Panc1 (cell line): ENCODE data around the gene SOX9.

Experiments
- POLR2AphosphoS5 ChIP-seq: IDR thresholded peaks from 2 replicates; pipeline ENCODE4 v1.6.1; 2012; ENCODE audit warnings: mild to moderate bottlenecking, low read depth, low read length, moderate library complexity
- SIN3A ChIP-seq: IDR thresholded peaks from 2 replicates; pipeline ENCODE4 v1.6.1; 2012; ENCODE audit warnings: low read depth, mild to moderate bottlenecking, low read length, moderate library complexity, borderline replicate concordance; ENCODE audit not compliant: insufficient read depth
- TF ChIP-seq, protein P1 (sequence below): fragments of 450-650 bp; IDR thresholded peaks from 2 replicates; pipeline ENCODE4 v1.5.1; 2017; ENCODE audit warnings: mild to moderate bottlenecking
- TF ChIP-seq, protein P2 (sequence below), 2 experiments: IDR thresholded peaks; 2 replicates each; pipeline ENCODE4 v1.6.1; 2011 to 2012; ENCODE audit warnings: low read depth in 2 of 2, control low read depth in 1 of 2, low read length in 1 of 2, mild to moderate bottlenecking in 1 of 2, moderate library complexity in 1 of 2; ENCODE audit not compliant: insufficient read depth in 1 of 2

DNA sequence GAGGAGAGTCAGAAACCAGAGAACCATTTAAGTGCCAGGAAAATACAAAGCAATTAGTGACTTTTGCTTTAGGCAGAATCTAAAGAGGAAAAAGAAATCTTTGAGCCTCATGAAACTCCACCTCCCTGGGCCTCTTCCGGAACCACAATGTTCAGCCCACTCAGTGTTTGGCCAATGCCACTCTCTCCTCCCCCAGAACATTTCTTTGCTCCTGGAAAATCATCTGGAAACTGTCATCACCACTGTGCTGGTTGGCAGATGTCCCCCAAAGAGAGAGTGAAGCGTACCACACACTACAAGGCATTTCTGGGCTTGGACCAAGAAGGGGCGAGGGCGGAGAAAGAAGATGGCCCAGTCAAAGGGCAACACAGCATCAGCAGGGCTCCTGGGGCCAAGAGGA lies 7.1 kb upstream of the SOX9 start:
- TF ChIP-seq, protein P1, sequence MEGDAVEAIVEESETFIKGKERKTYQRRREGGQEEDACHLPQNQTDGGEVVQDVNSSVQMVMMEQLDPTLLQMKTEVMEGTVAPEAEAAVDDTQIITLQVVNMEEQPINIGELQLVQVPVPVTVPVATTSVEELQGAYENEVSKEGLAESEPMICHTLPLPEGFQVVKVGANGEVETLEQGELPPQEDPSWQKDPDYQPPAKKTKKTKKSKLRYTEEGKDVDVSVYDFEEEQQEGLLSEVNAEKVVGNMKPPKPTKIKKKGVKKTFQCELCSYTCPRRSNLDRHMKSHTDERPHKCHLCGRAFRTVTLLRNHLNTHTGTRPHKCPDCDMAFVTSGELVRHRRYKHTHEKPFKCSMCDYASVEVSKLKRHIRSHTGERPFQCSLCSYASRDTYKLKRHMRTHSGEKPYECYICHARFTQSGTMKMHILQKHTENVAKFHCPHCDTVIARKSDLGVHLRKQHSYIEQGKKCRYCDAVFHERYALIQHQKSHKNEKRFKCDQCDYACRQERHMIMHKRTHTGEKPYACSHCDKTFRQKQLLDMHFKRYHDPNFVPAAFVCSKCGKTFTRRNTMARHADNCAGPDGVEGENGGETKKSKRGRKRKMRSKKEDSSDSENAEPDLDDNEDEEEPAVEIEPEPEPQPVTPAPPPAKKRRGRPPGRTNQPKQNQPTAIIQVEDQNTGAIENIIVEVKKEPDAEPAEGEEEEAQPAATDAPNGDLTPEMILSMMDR: no peak
- TF ChIP-seq POLR2AphosphoS5 (no peak), SIN3A (no peak)
- TF ChIP-seq, protein P2, sequence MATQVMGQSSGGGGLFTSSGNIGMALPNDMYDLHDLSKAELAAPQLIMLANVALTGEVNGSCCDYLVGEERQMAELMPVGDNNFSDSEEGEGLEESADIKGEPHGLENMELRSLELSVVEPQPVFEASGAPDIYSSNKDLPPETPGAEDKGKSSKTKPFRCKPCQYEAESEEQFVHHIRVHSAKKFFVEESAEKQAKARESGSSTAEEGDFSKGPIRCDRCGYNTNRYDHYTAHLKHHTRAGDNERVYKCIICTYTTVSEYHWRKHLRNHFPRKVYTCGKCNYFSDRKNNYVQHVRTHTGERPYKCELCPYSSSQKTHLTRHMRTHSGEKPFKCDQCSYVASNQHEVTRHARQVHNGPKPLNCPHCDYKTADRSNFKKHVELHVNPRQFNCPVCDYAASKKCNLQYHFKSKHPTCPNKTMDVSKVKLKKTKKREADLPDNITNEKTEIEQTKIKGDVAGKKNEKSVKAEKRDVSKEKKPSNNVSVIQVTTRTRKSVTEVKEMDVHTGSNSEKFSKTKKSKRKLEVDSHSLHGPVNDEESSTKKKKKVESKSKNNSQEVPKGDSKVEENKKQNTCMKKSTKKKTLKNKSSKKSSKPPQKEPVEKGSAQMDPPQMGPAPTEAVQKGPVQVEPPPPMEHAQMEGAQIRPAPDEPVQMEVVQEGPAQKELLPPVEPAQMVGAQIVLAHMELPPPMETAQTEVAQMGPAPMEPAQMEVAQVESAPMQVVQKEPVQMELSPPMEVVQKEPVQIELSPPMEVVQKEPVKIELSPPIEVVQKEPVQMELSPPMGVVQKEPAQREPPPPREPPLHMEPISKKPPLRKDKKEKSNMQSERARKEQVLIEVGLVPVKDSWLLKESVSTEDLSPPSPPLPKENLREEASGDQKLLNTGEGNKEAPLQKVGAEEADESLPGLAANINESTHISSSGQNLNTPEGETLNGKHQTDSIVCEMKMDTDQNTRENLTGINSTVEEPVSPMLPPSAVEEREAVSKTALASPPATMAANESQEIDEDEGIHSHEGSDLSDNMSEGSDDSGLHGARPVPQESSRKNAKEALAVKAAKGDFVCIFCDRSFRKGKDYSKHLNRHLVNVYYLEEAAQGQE (IDR thresholded peaks at IDR 0.05; ENCODE audit: insufficient read depth in 1 of 2, low read depth in 2 of 2, low read length in 1 of 2): no peak
